ENCODE measurements around the gene NEDD4L.
"Not testable (repeated sequence)": the region's sequence is repeated elsewhere in the genome, so short reads cannot be mapped to it uniquely, and the experiment has no call there.

Gene NEDD4L

GRCh38 chr18:58416704-58417683 is 373.0 kb downstream of the NEDD4L start:
- no peaks in the 10 kb centered on the region for H3K4me1 Mint-ChIP-seq (ENCODE audit: low read depth in 2 of 2)
- peak overlapping the region in 1 of 2 donors; percentile 36 for H3K27ac Mint-ChIP-seq
- ATAC-seq (replicated peaks) (no peak), DNase-seq (no peak)
- H3K27me3 Mint-ChIP-seq: peaks cover 45 to 47% of the 10 kb centered on the region in 2 donors
- H3K9me3 Mint-ChIP-seq: peaks cover 0 to 14% of the 10 kb centered on the region in 2 donors
- H3K36me3 Mint-ChIP-seq (ENCODE audit: insufficient read depth): no peaks in the 10 kb centered on the region
- no peak overlapping the region for H3K4me3 Mint-ChIP-seq

- DNase-seq (no peak), ATAC-seq (replicated peaks) (no peak)
- Mint-ChIP-seq H3K27me3 (peaks cover 45 to 47% of the 10 kb centered on the region in 2 donors), H3K27ac (peak overlapping the region in 1 of 2 donors; percentile 36), H3K36me3 (ENCODE audit: insufficient read depth) (no peaks in the 10 kb centered on the region), H3K4me3 (no peak overlapping the region), H3K4me1 (ENCODE audit: low read depth in 2 of 2) (no peaks in the 10 kb centered on the region), H3K9me3 (peaks cover 0 to 14% of the 10 kb centered on the region in 2 donors)
Measured at GRCh38 chr18:58417752-58418151, 373.7 kb downstream of the NEDD4L start.

DNA sequence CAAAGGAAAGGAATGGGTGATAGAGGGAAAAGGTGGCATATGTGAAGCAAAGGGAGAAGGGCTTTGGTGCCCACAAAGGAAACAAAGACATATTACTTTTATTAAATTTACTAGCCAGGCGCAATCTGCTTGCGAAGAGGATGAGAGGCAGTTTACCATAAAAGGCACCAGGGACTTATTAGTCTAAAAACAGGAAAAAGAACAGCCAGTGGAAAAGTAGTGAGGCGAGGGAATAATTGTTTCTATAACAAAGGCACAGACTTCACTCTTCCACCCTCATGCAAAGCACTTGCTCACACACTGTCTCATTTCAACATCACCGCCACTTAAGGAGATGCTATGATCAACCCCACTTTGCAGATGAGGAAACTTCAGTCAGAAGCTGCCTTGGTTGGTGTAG is 374.3 kb downstream of the NEDD4L start:
- H3K4me3 Mint-ChIP-seq: no peak overlapping the region
- H3K4me1 Mint-ChIP-seq (ENCODE audit: low read depth in 2 of 2): no peaks in the 10 kb centered on the region
- no peaks in the 10 kb centered on the region for H3K36me3 Mint-ChIP-seq (ENCODE audit: insufficient read depth)
- DNase-seq: no peak
- peaks cover 0 to 14% of the 10 kb centered on the region in 2 donors for H3K9me3 Mint-ChIP-seq
- peaks cover 42 to 47% of the 10 kb centered on the region in 2 donors for H3K27me3 Mint-ChIP-seq
- H3K27ac Mint-ChIP-seq: peak overlapping the region in 1 of 2 donors; percentile 36
- ATAC-seq (replicated peaks): no peak

GRCh38 chr18:58419587-58420199 is 375.7 kb downstream of the NEDD4L start:
- Mint-ChIP-seq H3K27me3 (peaks cover 33 to 48% of the 10 kb centered on the region in 2 donors), H3K27ac (no peak overlapping the region), H3K4me1 (ENCODE audit: low read depth in 2 of 2) (no peaks in the 10 kb centered on the region), H3K36me3 (ENCODE audit: insufficient read depth) (no peaks in the 10 kb centered on the region), H3K4me3 (no peak overlapping the region), H3K9me3 (peaks cover 0 to 14% of the 10 kb centered on the region in 2 donors)
- ATAC-seq (replicated peaks) (no peak), DNase-seq (no peak)

GRCh38 chr18:58426611-58427010 is 382.6 kb downstream of the NEDD4L start:
- H3K36me3 Mint-ChIP-seq (ENCODE audit: insufficient read depth): no peaks in the 10 kb centered on the region
- no peaks in the 10 kb centered on the region for H3K9me3 Mint-ChIP-seq
- H3K27ac Mint-ChIP-seq: no peak overlapping the region
- no peak for DNase-seq
- H3K27me3 Mint-ChIP-seq: peaks cover 0 to 6% of the 10 kb centered on the region in 2 donors
- no peak for ATAC-seq (replicated peaks)
- H3K4me1 Mint-ChIP-seq (ENCODE audit: low read depth in 2 of 2): no peaks in the 10 kb centered on the region
- no peak overlapping the region for H3K4me3 Mint-ChIP-seq

DNA sequence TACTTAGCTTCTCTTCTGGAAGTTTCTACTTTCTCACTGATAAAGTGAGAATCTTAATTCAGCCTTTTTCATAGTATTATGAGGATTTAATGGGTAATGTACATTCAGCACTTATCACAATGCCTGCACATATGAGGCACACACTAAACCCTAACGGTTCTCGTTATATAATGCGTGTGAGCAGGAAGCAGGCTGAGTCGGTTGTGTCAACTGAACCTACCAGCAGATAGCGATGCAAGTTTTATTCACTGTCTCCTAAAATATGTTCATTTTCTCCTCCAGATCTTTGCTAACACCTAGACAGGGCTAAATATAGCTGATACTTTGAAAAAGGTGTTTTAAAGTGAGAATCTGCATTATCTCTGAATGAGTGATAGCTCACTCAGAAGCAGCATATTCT is 383.3 kb downstream of the NEDD4L start:
- Mint-ChIP-seq H3K9me3 (no peaks in the 10 kb centered on the region), H3K4me1 (ENCODE audit: low read depth in 2 of 2) (no peaks in the 10 kb centered on the region), H3K4me3 (no peak overlapping the region), H3K27ac (no peak overlapping the region), H3K27me3 (peaks cover 0 to 6% of the 10 kb centered on the region in 2 donors), H3K36me3 (ENCODE audit: insufficient read depth) (no peaks in the 10 kb centered on the region)
- DNase-seq (no peak), ATAC-seq (replicated peaks) (no peak)

DNA sequence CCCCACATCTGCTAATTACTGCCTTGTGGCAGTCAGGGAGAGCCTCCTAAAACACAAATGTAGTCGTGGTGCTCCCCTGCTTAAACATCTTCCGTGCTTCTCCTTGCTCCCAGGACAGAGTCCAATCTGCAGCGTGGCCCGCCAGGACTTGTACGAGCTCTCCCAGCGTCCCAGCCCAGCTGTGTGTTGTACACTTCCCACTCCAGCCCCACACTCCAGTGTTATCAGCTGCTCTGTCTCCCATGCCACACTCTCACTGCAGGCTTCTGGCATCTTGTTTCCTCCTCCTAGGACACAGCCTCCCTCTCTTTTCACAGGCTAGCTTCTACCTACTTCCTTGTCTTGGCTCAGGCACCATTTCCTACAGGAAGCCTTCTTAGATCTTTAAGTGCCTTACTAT is 385.4 kb downstream of the NEDD4L start:
- H3K4me1 Mint-ChIP-seq (ENCODE audit: low read depth in 2 of 2): no peaks in the 10 kb centered on the region
- ATAC-seq (replicated peaks): no peak
- DNase-seq: no peak
- H3K36me3 Mint-ChIP-seq (ENCODE audit: insufficient read depth): no peaks in the 10 kb centered on the region
- H3K4me3 Mint-ChIP-seq: no peak overlapping the region
- no peak overlapping the region for H3K27ac Mint-ChIP-seq
- H3K9me3 Mint-ChIP-seq: no peaks in the 10 kb centered on the region
- no peaks in the 10 kb centered on the region for H3K27me3 Mint-ChIP-seq

GRCh38 chr18:58431215-58431614 is 387.2 kb downstream of the NEDD4L start:
- no peak for ATAC-seq (replicated peaks)
- Mint-ChIP-seq H3K27me3 (no peaks in the 10 kb centered on the region), H3K4me3 (no peak overlapping the region)

DNA sequence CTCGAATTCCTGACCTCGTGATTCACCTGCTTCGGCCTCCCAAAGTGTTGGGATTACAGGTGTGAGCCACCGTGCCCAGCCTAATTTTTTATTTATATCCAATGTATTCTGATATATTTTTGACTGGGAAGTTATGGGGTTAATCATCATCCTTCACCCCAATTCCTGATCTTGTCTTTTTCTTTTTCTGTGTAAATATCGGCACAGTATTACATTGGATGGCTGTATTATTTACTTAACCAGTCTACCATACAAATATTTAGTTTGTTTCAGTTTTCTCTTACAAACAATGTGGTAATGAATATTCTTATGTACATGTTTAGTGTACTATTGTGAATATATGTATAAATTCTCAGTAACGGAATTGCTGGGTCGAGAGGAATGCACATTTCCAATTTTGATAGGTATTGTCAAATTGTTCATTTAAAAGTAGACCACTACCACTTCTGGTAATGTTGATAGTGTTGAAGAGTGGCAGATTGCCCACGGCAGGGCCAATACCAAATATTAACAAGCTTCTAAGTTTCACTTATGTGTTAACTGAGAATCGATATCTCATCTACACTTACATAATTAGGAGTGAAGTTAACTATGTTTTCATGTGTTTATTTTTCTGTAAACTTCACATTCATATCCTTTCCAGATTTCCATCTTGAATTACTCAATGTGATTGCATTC is 388.2 kb downstream of the NEDD4L start:
- Mint-ChIP-seq H3K4me1 (ENCODE audit: low read depth in 2 of 2) (no peaks in the 10 kb centered on the region), H3K27me3 (no peaks in the 10 kb centered on the region), H3K4me3 (no peak overlapping the region), H3K27ac (no peak overlapping the region), H3K9me3 (no peaks in the 10 kb centered on the region), H3K36me3 (ENCODE audit: insufficient read depth) (no peaks in the 10 kb centered on the region)
- ATAC-seq (replicated peaks) (no peak), DNase-seq (no peak)

More at GRCh38 chr18:58431215-58431614, 387.2 kb downstream of the NEDD4L start:
- no peak for DNase-seq
- Mint-ChIP-seq H3K4me1 (ENCODE audit: low read depth in 2 of 2) (no peaks in the 10 kb centered on the region), H3K9me3 (no peaks in the 10 kb centered on the region), H3K27ac (no peak overlapping the region), H3K36me3 (ENCODE audit: insufficient read depth) (no peaks in the 10 kb centered on the region)

DNA sequence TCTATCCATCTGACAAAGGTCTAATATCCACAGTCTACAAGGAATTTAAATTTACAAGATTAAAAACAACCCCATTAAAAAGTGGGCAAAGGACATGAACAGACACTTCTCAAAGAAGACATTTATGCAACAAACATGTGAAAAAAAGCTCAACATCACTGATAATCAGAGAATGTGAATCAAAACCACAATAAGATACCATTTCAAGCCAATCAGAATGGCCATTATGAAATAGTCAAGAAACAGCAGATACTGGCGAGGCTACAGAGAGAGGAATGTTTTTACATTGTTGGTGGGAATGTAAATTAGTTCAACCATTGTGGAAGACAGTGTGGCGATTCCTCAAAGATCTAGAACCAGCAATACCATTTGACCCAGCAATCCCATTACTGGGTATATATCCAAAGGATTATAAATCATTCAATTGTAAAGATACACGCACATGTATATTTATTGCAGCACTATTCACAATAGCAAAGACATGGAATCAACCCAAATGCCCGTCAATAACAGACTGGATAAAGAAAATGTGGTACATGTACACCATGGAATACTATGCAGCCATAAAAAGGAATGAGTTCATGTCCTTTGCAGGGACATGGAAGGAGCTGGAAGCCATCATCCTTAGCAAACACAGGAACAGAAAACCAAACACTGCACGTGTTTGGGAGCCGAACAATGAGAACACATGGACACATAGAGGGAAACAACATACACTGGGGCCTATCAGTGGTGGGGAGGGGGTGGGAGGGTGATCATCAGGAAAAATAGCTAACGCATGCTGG is 391.4 kb downstream of the NEDD4L start:
- not testable (repeated sequence) for H3K9me3 Mint-ChIP-seq; H3K4me3 Mint-ChIP-seq; H3K27ac Mint-ChIP-seq; DNase-seq; H3K27me3 Mint-ChIP-seq; ATAC-seq (replicated peaks); H3K36me3 Mint-ChIP-seq (ENCODE audit: insufficient read depth)
- peaks cover 13 to 17% of the 10 kb centered on the region in 2 donors for H3K4me1 Mint-ChIP-seq (ENCODE audit: low read depth in 2 of 2)

- H3K27ac Mint-ChIP-seq: peak overlapping the region; percentile 84 to 89
- peak; percentile 67 for ATAC-seq (replicated peaks)
- H3K4me3 Mint-ChIP-seq: peak overlapping the region; percentile 73 to 78
- peaks cover 13 to 17% of the 10 kb centered on the region in 2 donors for H3K4me1 Mint-ChIP-seq (ENCODE audit: low read depth in 2 of 2)
- H3K36me3 Mint-ChIP-seq (ENCODE audit: insufficient read depth): peaks cover 5% of the 10 kb centered on the region
- no peaks in the 10 kb centered on the region for H3K9me3 Mint-ChIP-seq
- no peaks in the 10 kb centered on the region for H3K27me3 Mint-ChIP-seq
- peak in 1 of 3 experiments; percentile 1 for DNase-seq
Measured at GRCh38 chr18:58438161-58438957, 394.3 kb downstream of the NEDD4L start.

DNA sequence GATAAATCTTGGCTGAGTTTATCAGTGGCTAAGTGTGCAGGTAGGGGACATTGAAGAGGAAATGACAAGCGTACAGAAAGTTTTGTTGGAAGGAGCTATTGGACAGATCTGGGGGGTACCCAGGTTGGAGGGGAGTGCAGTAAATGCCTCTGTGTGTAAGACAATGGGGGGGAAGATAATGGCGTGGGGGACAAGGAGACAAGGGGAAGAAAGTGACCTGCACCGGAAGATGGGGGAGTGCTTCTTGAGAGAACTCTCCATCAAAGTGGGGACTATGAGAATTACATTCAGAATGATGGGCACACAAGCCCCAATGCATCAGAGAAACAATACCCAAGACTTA is 394.9 kb downstream of the NEDD4L start:
- Mint-ChIP-seq H3K27ac (peak overlapping the region; percentile 84 to 89), H3K4me1 (ENCODE audit: low read depth in 2 of 2) (peaks cover 13 to 17% of the 10 kb centered on the region in 2 donors), H3K9me3 (no peaks in the 10 kb centered on the region), H3K36me3 (ENCODE audit: insufficient read depth) (peaks cover 5% of the 10 kb centered on the region), H3K4me3 (peak overlapping the region; percentile 73 to 78), H3K27me3 (no peaks in the 10 kb centered on the region)
- DNase-seq (peak in 1 of 3 experiments; percentile 14), ATAC-seq (replicated peaks) (peak; percentile 65)
